Retinal pigment epithelial cell (primary cell): Measurements from ENCODE around the gene WDR90.

Experiments
- DNase-seq: peaks from one replicate; pipeline ENCODE4 v3.0.0-alpha.2; 2010; ENCODE audit warnings: low read depth
- H3K4me3 ChIP-seq: 2 replicates; pipeline ENCODE4 v1.5.1; 2011; ENCODE audit warnings: mild to moderate bottlenecking, low read length, control low read depth, moderate library complexity
- TF ChIP-seq, protein P1 (sequence below): conservative IDR thresholded peaks from 2 replicates; pipeline ENCODE4 v1.5.1; 2011; ENCODE audit warnings: low read depth, low read length, control low read depth, inconsistent platforms

The WDR90 gene

GRCh38 chr16:662095-662494 lies 12.9 kb downstream of the WDR90 start:
- no peak overlapping the region for H3K4me3 ChIP-seq
- TF ChIP-seq, protein P1, sequence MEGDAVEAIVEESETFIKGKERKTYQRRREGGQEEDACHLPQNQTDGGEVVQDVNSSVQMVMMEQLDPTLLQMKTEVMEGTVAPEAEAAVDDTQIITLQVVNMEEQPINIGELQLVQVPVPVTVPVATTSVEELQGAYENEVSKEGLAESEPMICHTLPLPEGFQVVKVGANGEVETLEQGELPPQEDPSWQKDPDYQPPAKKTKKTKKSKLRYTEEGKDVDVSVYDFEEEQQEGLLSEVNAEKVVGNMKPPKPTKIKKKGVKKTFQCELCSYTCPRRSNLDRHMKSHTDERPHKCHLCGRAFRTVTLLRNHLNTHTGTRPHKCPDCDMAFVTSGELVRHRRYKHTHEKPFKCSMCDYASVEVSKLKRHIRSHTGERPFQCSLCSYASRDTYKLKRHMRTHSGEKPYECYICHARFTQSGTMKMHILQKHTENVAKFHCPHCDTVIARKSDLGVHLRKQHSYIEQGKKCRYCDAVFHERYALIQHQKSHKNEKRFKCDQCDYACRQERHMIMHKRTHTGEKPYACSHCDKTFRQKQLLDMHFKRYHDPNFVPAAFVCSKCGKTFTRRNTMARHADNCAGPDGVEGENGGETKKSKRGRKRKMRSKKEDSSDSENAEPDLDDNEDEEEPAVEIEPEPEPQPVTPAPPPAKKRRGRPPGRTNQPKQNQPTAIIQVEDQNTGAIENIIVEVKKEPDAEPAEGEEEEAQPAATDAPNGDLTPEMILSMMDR: no peak
- no peak for DNase-seq

GRCh38 chr16:662597-662996 lies 13.4 kb downstream of the WDR90 start:
- TF ChIP-seq, protein P1: no peak
- H3K4me3 ChIP-seq: no peak overlapping the region
- DNase-seq: no peak

- DNase-seq: no peak
- TF ChIP-seq, protein P1: no peak
- no peak overlapping the region for H3K4me3 ChIP-seq
These were observed 17.4 kb downstream of the WDR90 start for GRCh38 chr16:666572-666971.

- no peak for DNase-seq
- no peak overlapping the region for H3K4me3 ChIP-seq
- TF ChIP-seq, protein P1: no peak
These were observed 18.1 kb downstream of the WDR90 start for GRCh38 chr16:667113-667779.

DNA sequence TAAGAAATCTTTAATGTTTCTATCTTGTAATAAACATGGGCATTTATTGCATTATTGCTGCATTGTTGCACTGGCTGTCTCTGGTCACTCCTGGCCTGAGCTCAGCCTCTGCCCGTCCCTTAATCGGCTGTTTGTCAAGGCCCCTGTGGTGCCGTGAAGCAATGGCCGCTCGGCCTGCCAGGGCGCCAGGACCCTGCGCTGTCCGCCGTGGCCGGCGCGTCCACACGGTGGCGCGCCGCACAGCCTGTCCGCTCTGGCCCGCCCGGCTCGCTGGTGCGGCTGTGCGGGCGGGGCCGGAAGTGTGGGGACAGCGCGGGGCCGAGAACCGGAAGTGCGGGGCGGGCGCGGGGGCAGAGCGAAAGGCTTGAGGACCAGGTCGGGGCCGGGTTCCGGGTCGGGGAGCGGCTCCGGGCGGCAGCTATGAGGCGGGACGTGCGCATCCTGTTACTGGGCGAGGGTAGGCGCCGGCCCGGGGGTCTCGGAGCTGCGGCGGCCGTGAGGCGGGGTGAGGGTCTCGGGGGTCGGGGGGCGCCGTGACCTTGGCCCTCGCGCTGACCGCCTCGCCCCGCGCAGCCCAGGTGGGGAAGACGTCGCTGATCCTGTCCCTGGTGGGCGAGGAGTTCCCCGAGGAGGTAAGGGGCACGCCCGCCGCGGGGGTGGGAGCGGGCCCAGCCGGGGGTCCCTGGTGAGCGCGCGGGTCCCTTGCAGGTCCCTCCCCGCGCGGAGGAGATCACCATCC lies 18.8 kb downstream of the WDR90 start, which contains the start of gene RHOT2:
Gene RHOT2 (plus strand): TSS at position 353 of the 739 bp plus-strand sequence. CDS start 68 bp downstream, at position 421.
- TF ChIP-seq, protein P1: peak; percentile 60
- peak; percentile 39 for DNase-seq

DNA sequence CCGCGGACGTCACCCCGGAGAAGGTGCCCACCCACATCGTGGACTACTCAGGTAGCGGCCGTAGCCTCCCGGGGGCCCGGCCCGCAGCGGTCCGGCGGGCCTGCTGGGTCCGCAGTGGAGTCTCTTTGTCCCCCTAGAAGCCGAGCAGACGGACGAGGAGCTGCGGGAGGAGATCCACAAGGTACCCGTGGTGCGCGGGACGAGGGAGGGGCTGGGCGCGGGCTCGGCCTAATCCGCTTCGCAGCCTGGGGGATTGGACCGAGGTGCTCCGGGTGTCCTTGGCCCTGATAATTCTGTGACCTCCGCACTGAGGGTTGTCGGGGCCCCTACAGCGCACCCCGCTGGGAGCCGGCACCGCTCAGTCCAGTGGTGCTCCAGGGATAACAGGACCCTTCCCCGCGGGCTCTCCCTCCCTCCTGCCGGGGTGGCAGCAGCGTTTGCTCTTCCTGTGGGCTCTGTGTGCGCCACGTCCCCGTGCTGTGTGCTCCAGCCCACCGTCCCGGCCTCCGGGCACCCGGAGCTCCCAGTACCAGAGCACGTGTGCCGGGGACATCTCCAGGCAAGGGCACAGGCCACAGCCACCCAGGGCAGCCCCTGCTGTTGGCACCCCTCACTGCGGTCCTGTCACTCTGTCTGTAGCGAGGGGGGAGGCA lies 19.5 kb downstream of the WDR90 start:
- DNase-seq: no peak
- H3K4me3 ChIP-seq: peak overlapping the region; percentile 82

More for the DNA sequence above, 18.8 kb downstream of the WDR90 start, which contains the start of gene RHOT2:
- H3K4me3 ChIP-seq: peak within 1 kb of the TSS; percentile 82

More for the DNA sequence above, 19.5 kb downstream of the WDR90 start:
- TF ChIP-seq, protein P1: no peak
